SK-N-SH treated with all-trans-retinoic acid at 6 μM for 48 hours (cell line): ENCODE data around the gene ANKRD13A.

Experiments used
- ATAC-seq: fragments of 200-7000 bp; cut with Tn5 transposase; 3 replicates; pipeline ENCODE4 v1.9.1; 2020; ENCODE audit warnings: mild to moderate bottlenecking, moderate library complexity
- ARNTL ChIP-seq: fragments of 450-650 bp; formaldehyde crosslinking; IDR thresholded peaks from 2 replicates; pipeline ENCODE4 v1.5.0; 2020; ENCODE audit warnings: low read depth, mild to moderate bottlenecking, moderate library complexity, borderline replicate concordance
- BACH2 ChIP-seq: fragments of 250-450 bp; sonication (Bioruptor Pico); IDR thresholded peaks from 2 replicates; pipeline ENCODE4 v1.9.0; 2021; ENCODE audit warnings: mild to moderate bottlenecking, borderline replicate concordance
- CREB5 ChIP-seq: fragments of 250-450 bp; sonication (Bioruptor Pico); IDR thresholded peaks from 2 replicates; pipeline ENCODE4 v1.5.1; 2020; ENCODE audit warnings: low read depth, mild to moderate bottlenecking, moderate library complexity
- CSDC2 ChIP-seq: fragments of 250-450 bp; sonication (Bioruptor Pico); IDR thresholded peaks from 2 replicates; pipeline ENCODE4 v1.5.0; 2020; ENCODE audit warnings: mild to moderate bottlenecking, moderate library complexity
- ESRRG ChIP-seq: fragments of 250-450 bp; sonication (Bioruptor Pico); IDR thresholded peaks from 2 replicates; pipeline ENCODE4 v1.6.1; 2021; ENCODE audit warnings: mild to moderate bottlenecking
- GLIS3 ChIP-seq: fragments of 250-450 bp; sonication (Bioruptor Pico); IDR thresholded peaks from 2 replicates; pipeline ENCODE4 v1.5.0; 2020; ENCODE audit warnings: mild to moderate bottlenecking, moderate library complexity
- ISL1 ChIP-seq: fragments of 250-450 bp; sonication (Bioruptor Pico); IDR thresholded peaks from 2 replicates; pipeline ENCODE4 v2.1.2; 2022; ENCODE audit warnings: mild to moderate bottlenecking, moderate library complexity
- OSR1 ChIP-seq: fragments of 250-450 bp; sonication (Bioruptor Pico); IDR thresholded peaks from 2 replicates; pipeline ENCODE4 v1.8.0; 2022; ENCODE audit warnings: moderate library complexity, mild to moderate bottlenecking, inconsistent platforms
- PATZ1 ChIP-seq: fragments of 250-450 bp; sonication (Bioruptor Pico); IDR thresholded peaks from 2 replicates; pipeline ENCODE4 v1.8.0; 2020; ENCODE audit warnings: mild to moderate bottlenecking, moderate library complexity, borderline replicate concordance
- PPARA ChIP-seq: fragments of 250-450 bp; sonication (Bioruptor Pico); IDR thresholded peaks from 2 replicates; pipeline ENCODE4 v1.5.0; 2020; ENCODE audit warnings: mild to moderate bottlenecking, borderline replicate concordance
- SNAI2 ChIP-seq: fragments of 250-450 bp; sonication (Bioruptor Pico); IDR thresholded peaks from 2 replicates; pipeline ENCODE4 v1.5.0; 2020; ENCODE audit warnings: mild to moderate bottlenecking, moderate library complexity
- TCF4 ChIP-seq: fragments of 250-450 bp; sonication (Bioruptor Pico); IDR thresholded peaks from 2 replicates; pipeline ENCODE4 v1.8.0; 2021; ENCODE audit warnings: mild to moderate bottlenecking, moderate library complexity, borderline replicate concordance
- TOX ChIP-seq: fragments of 250-450 bp; sonication (Bioruptor Pico); IDR thresholded peaks from 2 replicates; pipeline ENCODE4 v1.8.0; 2021; ENCODE audit warnings: mild to moderate bottlenecking, moderate library complexity, borderline replicate concordance
- TSHZ2 ChIP-seq: fragments of 250-450 bp; sonication (Bioruptor Pico); IDR thresholded peaks from 2 replicates; pipeline ENCODE4 v1.5.0; 2020; ENCODE audit warnings: mild to moderate bottlenecking, moderate library complexity
- ZC3H10 ChIP-seq: fragments of 250-450 bp; sonication (Bioruptor Pico); IDR thresholded peaks from 2 replicates; pipeline ENCODE4 v1.5.1; 2021; ENCODE audit warnings: mild to moderate bottlenecking, moderate library complexity
- ZFP3 ChIP-seq: fragments of 250-450 bp; sonication (Bioruptor Pico); IDR thresholded peaks from 2 replicates; pipeline ENCODE4 v1.5.0; 2020; ENCODE audit warnings: mild to moderate bottlenecking, moderate library complexity
- ZNF565 ChIP-seq: fragments of 450-650 bp; formaldehyde crosslinking; conservative IDR thresholded peaks from 2 replicates; pipeline ENCODE4 v1.5.0; 2020; ENCODE audit warnings: low read depth, mild to moderate bottlenecking, moderate library complexity
- ZNF70 ChIP-seq: fragments of 450-650 bp; formaldehyde crosslinking; IDR thresholded peaks from 2 replicates; pipeline ENCODE4 v1.5.0; 2020; ENCODE audit warnings: mild to moderate bottlenecking, moderate library complexity
- ZNF8 ChIP-seq: fragments of 450-650 bp; formaldehyde crosslinking; IDR thresholded peaks from 2 replicates; pipeline ENCODE4 v1.5.0; 2020; ENCODE audit warnings: mild to moderate bottlenecking, moderate library complexity
- TF ChIP-seq, protein P1 (sequence below): fragments of 250-450 bp; sonication (Bioruptor Pico); IDR thresholded peaks from 2 replicates; pipeline ENCODE4 v1.5.1; 2021; ENCODE audit warnings: mild to moderate bottlenecking, moderate library complexity

Gene ANKRD13A

DNA sequence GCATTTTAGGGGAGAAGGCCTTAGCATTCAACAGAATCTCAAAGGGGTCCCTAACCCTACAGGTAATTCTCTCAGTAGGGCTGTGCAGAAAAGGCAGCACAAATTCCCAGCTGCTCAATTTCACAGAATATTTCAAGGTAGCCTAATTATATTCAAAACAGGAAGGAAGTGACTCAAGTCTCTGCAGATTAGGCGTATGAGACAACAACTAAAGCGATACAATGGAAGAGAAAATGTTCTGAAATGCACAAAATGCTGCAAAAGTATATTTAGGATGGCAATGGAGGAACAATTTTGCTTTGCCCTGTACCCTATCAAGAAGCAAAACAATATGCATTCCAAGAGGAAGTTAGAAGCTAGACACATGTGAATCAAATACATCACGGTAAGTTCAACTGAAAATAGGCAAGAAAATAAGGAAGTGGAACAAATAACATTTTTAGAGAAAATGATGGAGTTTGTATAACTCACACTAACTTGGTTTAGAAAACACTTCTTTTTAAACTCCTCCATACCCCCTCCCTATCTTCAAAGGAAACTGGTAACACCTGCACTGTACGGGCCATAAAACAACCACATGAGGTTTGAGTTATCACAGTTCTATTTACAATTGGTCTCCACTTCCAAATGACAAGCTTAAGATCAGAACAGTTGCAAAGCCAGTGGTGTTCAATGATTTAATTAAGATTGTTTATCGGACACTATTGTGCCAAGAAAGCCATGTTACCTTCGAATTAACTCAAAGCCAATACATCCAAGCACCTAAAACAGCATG is 4.6 kb upstream of the ANKRD13A start (continued):
- TF ChIP-seq TSHZ2 (CRISPR knock-in tag), result no peak
- no peak for TF ChIP-seq TCF4 (CRISPR knock-in tag)
- TF ChIP-seq ZC3H10 (CRISPR knock-in tag), result no peak
- no peak for TF ChIP-seq ZNF70 (CRISPR knock-in tag)
- TF ChIP-seq, protein P1, sequence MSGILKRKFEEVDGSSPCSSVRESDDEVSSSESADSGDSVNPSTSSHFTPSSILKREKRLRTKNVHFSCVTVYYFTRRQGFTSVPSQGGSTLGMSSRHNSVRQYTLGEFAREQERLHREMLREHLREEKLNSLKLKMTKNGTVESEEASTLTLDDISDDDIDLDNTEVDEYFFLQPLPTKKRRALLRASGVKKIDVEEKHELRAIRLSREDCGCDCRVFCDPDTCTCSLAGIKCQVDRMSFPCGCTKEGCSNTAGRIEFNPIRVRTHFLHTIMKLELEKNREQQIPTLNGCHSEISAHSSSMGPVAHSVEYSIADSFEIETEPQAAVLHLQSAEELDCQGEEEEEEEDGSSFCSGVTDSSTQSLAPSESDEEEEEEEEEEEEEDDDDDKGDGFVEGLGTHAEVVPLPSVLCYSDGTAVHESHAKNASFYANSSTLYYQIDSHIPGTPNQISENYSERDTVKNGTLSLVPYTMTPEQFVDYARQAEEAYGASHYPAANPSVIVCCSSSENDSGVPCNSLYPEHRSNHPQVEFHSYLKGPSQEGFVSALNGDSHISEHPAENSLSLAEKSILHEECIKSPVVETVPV, result no peak
- TF ChIP-seq PPARA (CRISPR knock-in tag), result no peak
- TF ChIP-seq ARNTL, result no peak
- TF ChIP-seq ISL1, result no peak
- no peak for TF ChIP-seq ESRRG
- TF ChIP-seq ZFP3, result no peak
- no peak for TF ChIP-seq OSR1 (CRISPR knock-in tag)
- TF ChIP-seq TOX (CRISPR knock-in tag), result no peak
- no peak for TF ChIP-seq ZNF565 (CRISPR knock-in tag)

GRCh38 chr12:109995361-109995685 is 3.9 kb upstream of the ANKRD13A start:
- ATAC-seq, result no peak; the same call in 2 of the 3 replicates
- TF ChIP-seq ZNF565 (CRISPR knock-in tag), result no peak
- no peak for TF ChIP-seq ZC3H10 (CRISPR knock-in tag)
- TF ChIP-seq CSDC2 (CRISPR knock-in tag), result no peak
- TF ChIP-seq TOX (CRISPR knock-in tag), result no peak
- TF ChIP-seq PATZ1 (CRISPR knock-in tag), result no peak
- TF ChIP-seq, protein P1, result no peak
- no peak for TF ChIP-seq SNAI2 (CRISPR knock-in tag)
- TF ChIP-seq ESRRG, result no peak
- TF ChIP-seq ZFP3, result no peak
- no peak for TF ChIP-seq TSHZ2 (CRISPR knock-in tag)
- TF ChIP-seq CREB5 (CRISPR knock-in tag), result no peak
- TF ChIP-seq ZNF8 (CRISPR knock-in tag), result no peak
- no peak for TF ChIP-seq GLIS3 (CRISPR knock-in tag)
- no peak for TF ChIP-seq BACH2 (CRISPR knock-in tag)
